HG02759 (cell line): ENCODE data around the gene OR4N2.
"Not testable (repeated sequence)": the region's sequence is repeated elsewhere in the genome, so short reads cannot be mapped to it uniquely, and the experiment has no call there.

Experiments
- ATAC-seq: cut with Tn5 transposase; IDR thresholded peaks from one replicate; pipeline ENCODE4 v1.9.1; 2021; ENCODE audit warnings: mild to moderate bottlenecking, moderate library complexity; ENCODE audit not compliant: unreplicated experiment

OR4N2 gene

GRCh38 chr14:19803470-19803869, at the start of gene OR4N2:
Gene OR4N2, plus strand, starts transcription at chr14:19803770. Its CDS starts 23,679 bp downstream, at chr14:19827449.
- ATAC-seq, result not testable (repeated sequence)

GRCh38 chr14:19754172-19754571, 49.4 kb upstream of the OR4N2 start:
- ATAC-seq, result no peak

GRCh38 chr14:19771491-19771890, 32.1 kb upstream of the OR4N2 start:
- ATAC-seq, result peak; percentile 22

GRCh38 chr14:19771895-19772430, 31.6 kb upstream of the OR4N2 start:
- ATAC-seq, result peak; percentile 59

GRCh38 chr14:19772454-19772853, 31.1 kb upstream of the OR4N2 start:
- ATAC-seq, result peak; percentile 63

GRCh38 chr14:19773204-19773603, 30.4 kb upstream of the OR4N2 start, which contains the start of gene OR4M1:
Gene OR4M1, plus strand, starts transcription at chr14:19773504. Its CDS starts 6,819 bp downstream, at chr14:19780323.
- not testable (repeated sequence) for ATAC-seq

GRCh38 chr14:19775587-19775986, 28.0 kb upstream of the OR4N2 start:
- ATAC-seq, result no peak

GRCh38 chr14:19785848-19786247, 17.7 kb upstream of the OR4N2 start:
- ATAC-seq, result not testable (repeated sequence)

GRCh38 chr14:19787318-19787717, 16.3 kb upstream of the OR4N2 start:
- ATAC-seq, result not testable (repeated sequence)

- ATAC-seq, result not testable (repeated sequence)
Measured at GRCh38 chr14:19788150-19788549, 15.4 kb upstream of the OR4N2 start.

- ATAC-seq, result not testable (repeated sequence)
Measured at GRCh38 chr14:19796520-19797108, 7.0 kb upstream of the OR4N2 start.

GRCh38 chr14:19799880-19800279, 3.7 kb upstream of the OR4N2 start:
- ATAC-seq, result no peak

GRCh38 chr14:19800282-19801117, 3.1 kb upstream of the OR4N2 start:
- ATAC-seq, result no peak

GRCh38 chr14:19801118-19801464, 2.5 kb upstream of the OR4N2 start:
- ATAC-seq, result no peak

- not testable (repeated sequence) for ATAC-seq
Measured at GRCh38 chr14:19813171-19813920, 9.8 kb downstream of the OR4N2 start.

- ATAC-seq, result not testable (repeated sequence)
Measured at GRCh38 chr14:19819879-19820278, 16.3 kb downstream of the OR4N2 start.

- not testable (repeated sequence) for ATAC-seq
Measured at GRCh38 chr14:19821016-19821415, 17.4 kb downstream of the OR4N2 start.

- ATAC-seq, result no peak
Measured at GRCh38 chr14:19823178-19823577, 19.6 kb downstream of the OR4N2 start.

- ATAC-seq, result no peak
Measured at GRCh38 chr14:19823765-19824164, 20.2 kb downstream of the OR4N2 start.

GRCh38 chr14:19827626-19828244, 24.2 kb downstream of the OR4N2 start:
- not testable (repeated sequence) for ATAC-seq

- no peak for ATAC-seq
Measured at GRCh38 chr14:19828314-19828713, 24.7 kb downstream of the OR4N2 start.
